ENCODE measurements around the gene PDLIM5.
"Not testable (repeated sequence)": the region's sequence is repeated elsewhere in the genome, so short reads cannot be mapped to it uniquely, and the experiment has no call there.

The PDLIM5 gene

DNA sequence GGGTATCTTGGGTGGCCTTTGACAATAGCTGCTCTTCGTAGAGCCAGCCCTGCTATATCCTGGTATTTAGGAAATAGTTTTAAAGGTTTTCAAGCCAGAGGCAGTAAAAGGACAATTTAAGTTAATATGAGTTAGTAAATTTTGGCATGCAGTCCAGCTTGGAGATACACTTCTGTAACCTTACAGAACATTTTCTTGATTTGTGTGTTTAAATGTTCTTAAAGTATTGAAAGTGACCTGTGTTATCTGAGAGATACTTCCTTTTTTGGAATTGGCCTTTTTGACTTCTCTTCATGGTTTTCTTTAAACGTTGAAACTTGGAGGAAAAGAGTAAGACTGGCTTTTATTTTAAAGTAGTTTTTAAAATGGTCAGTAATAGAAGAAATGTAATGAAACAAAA is 25.5 kb downstream of the PDLIM5 start:
- H3K4me3 ChIP-seq (ENCODE audit: low read depth, low read length), result no peak overlapping the region
- DNase-seq (ENCODE audit: low read depth), result no peak
- TF ChIP-seq, protein P1, sequence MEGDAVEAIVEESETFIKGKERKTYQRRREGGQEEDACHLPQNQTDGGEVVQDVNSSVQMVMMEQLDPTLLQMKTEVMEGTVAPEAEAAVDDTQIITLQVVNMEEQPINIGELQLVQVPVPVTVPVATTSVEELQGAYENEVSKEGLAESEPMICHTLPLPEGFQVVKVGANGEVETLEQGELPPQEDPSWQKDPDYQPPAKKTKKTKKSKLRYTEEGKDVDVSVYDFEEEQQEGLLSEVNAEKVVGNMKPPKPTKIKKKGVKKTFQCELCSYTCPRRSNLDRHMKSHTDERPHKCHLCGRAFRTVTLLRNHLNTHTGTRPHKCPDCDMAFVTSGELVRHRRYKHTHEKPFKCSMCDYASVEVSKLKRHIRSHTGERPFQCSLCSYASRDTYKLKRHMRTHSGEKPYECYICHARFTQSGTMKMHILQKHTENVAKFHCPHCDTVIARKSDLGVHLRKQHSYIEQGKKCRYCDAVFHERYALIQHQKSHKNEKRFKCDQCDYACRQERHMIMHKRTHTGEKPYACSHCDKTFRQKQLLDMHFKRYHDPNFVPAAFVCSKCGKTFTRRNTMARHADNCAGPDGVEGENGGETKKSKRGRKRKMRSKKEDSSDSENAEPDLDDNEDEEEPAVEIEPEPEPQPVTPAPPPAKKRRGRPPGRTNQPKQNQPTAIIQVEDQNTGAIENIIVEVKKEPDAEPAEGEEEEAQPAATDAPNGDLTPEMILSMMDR (IDR thresholded peaks at IDR 0.05; ENCODE audit: insufficient read depth, low read depth, low read length, missing control alignments), result no peak

DNA sequence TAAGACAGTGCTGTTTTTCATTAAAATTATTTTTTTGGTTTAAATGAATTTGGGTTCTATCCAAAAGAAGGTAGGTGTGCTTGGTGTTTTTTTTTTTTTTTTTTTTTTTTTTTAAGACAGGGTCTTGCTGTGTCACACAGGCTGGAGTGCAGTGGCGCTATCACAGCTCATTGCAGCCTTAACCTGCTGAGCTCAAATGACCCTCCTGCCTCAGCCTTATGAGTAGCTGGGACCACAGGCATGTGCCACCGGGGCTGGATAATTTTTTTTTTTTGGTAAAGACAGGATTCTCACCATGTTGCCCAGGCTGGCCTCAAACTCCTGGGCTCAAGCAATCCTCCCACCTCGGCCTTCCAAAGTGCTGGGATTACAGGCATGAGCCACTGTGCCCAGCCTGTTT is 27.1 kb downstream of the PDLIM5 start:
- DNase-seq (ENCODE audit: low read depth); H3K4me3 ChIP-seq (ENCODE audit: low read depth, low read length): not testable (repeated sequence)

DNA sequence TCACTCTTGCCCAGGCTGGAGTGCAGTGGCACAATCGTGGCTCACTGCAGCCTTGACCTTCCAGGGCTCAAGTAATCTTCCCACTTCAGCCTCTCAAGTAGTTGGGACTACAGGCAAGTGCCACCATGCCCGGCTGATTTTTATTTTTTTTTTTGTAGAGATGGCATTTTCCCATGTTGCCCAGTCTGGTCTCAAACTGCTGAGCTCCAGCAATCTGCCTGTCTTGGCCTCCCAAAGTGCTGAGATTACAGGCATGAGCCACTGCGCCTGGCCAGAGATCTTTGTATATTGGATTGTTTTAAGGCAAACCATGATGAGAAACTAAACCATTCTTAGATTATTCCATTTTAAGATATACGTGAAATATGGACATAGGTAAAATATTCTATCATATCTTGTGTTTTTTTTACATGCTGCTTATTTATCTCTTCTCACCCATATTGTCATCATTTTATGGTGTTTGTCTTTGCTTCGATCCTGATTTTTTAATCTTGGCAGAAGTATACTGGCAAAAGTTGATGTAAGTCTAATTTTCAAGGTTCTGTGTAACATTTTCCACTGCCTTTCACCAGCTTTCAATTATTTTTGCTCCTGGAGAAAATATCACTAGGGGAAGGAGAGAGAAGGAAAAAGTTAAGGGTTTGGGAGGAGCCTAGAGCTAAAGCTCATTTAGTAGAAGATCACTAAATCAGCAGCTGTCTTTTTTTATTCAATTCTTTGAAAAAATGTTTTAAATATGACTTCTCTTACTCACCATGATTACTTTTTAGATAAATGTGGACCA is 27.8 kb downstream of the PDLIM5 start:
- TF ChIP-seq, protein P1 (IDR thresholded peaks at IDR 0.05; ENCODE audit: insufficient read depth, low read depth, low read length, missing control alignments), result no peak
- H3K4me3 ChIP-seq (ENCODE audit: low read depth, low read length), result no peak overlapping the region
- no peak for DNase-seq (ENCODE audit: low read depth)

DNA sequence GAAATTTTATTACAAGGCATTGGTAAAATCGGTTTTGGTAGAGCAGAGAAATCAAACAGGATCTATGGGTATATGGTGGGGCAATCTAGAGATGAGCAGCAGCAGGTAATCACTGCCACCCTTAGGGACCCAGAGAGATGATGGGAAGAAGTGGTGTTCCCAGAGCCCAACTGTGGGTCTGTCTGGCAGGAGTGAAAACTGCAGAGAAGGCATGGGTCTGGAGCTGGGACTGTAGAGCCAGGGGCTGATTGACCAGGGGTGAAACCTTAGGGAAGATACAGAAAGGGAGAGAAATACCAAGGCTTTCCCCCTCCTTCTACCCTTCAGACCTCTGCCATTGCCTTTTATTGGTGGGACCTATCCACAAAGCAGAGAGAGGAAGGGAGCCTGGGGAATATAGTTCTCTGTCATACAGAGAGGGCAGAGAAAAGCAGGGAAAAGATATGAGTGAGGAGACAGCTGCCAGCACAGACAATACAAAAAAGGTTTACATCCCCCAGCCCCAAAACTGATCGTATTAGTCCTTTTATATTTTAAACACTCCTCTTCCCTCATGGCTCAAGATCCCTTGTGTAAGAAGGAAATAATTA is 28.7 kb downstream of the PDLIM5 start:
- TF ChIP-seq, protein P1 (IDR thresholded peaks at IDR 0.05; ENCODE audit: insufficient read depth, low read depth, low read length, missing control alignments), result no peak
- no peak for DNase-seq (ENCODE audit: low read depth)
- no peak overlapping the region for H3K4me3 ChIP-seq (ENCODE audit: low read depth, low read length)

DNA sequence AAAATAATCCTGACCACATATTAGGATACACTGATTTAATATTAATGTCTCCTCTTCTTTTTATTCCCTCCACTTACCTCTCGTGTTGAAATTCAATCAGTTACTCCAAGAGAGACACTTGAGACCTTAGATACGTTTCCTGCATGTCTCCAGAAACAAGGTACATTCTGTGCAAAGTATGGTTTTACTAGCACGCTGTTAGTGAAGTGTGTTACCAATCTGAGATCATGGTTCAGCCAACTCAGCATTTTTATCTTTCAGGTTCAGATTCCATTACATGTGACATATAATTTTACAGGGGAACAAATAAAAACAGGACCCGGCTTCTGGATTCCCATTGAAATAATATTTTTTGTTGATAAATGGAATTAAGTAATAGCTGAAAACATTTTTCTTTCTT is 32.2 kb downstream of the PDLIM5 start:
- no peak overlapping the region for H3K4me3 ChIP-seq (ENCODE audit: low read depth, low read length)
- TF ChIP-seq, protein P1 (IDR thresholded peaks at IDR 0.05; ENCODE audit: insufficient read depth, low read depth, low read length, missing control alignments), result no peak
- no peak for DNase-seq (ENCODE audit: low read depth)

DNA sequence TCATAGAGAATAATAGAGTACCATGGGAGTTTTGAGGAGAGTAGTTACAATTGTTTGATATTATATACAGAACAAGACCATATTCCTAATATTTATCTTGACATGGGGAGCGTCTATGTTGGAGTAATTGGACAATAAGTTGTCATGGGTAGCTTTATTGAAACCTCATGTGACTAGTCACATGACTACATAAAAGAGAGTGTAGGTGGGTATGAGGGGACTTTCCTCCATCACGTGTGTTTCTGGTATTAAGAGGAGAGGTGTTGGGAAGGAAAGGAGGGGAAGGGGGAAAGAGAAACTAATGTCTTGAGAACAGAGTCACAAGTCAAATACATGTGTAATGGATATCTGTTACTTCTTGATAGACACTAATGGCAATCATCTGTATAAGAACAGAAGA is 33.1 kb downstream of the PDLIM5 start:
- DNase-seq (ENCODE audit: low read depth), result no peak
- TF ChIP-seq, protein P1 (IDR thresholded peaks at IDR 0.05; ENCODE audit: insufficient read depth, low read depth, low read length, missing control alignments), result no peak
- no peak overlapping the region for H3K4me3 ChIP-seq (ENCODE audit: low read depth, low read length)

DNA sequence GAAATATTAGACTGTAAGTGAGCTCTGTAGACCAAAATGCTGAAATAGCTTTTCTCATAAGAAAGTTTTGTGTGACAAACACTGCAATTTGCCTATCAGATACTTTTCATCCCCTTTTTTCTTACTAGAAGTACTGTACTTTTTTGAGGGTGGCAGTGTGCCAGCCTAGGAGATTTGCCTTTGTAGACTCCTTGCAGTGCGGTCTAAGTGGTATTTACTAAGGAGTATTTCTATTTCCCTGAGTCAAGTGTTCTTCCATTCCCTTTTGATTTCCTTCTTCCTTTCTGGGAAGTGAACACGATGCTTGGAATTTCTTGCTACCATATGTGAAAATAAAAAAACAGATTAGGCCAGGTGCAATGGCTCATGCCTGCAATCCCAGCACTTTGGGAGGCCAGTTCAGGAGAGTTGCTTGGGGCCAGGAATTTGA is 34.6 kb downstream of the PDLIM5 start:
- TF ChIP-seq, protein P1 (IDR thresholded peaks at IDR 0.05; ENCODE audit: insufficient read depth, low read depth, low read length, missing control alignments), result no peak
- DNase-seq (ENCODE audit: low read depth), result no peak
- no peak overlapping the region for H3K4me3 ChIP-seq (ENCODE audit: low read depth, low read length)
